OCI-LY7 (cell line): ENCODE data around the gene ATP1A2. TPM values are rescaled to one million over a fixed set of nuclear protein-coding genes. Genes with fewer than 3 reads are reported as not detected.

Experiments used
- BruUV-seq: library from RNA; stranded (reverse); fragments of 400-500 nt; replicated peaks from 2 replicates; lab custom pipeline; 2021; lab: Mats Ljungman, UMichigan
- CTCF ChIA-PET: fragments of 300-600 bp; sonication (Branson Sonifier 250); formaldehyde crosslinking; loops from one replicate; lab custom pipeline; 2022; ENCODE audit warnings: antibody characterized with exemption; ENCODE audit not compliant: unreplicated experiment; lab: Charles Lee
- POLR2A ChIA-PET: fragments of 300-600 bp; sonication (Branson Sonifier 250); formaldehyde crosslinking; loops from one replicate; lab custom pipeline; 2022; ENCODE audit warnings: antibody characterized with exemption; lab: Charles Lee
- DNase-seq: peaks from one replicate; pipeline ENCODE4 v3.0.0-alpha.2; 2015; ENCODE audit warnings: low spot score
- H2AFZ ChIP-seq: fragments of 200-600 bp; sonication (generic), shearing (Covaris generic); 2 replicates; pipeline ENCODE4 v1.6.1; 2014; ENCODE audit warnings: mild to moderate bottlenecking, antibody characterized with exemption, low read length, moderate library complexity
- H3K27ac ChIP-seq: fragments of 200-600 bp; sonication (generic); 2 replicates; pipeline ENCODE4 v1.5.1; 2014; ENCODE audit warnings: mixed run types, low read depth, mild to moderate bottlenecking, moderate library complexity, low read length, inconsistent platforms; ENCODE audit not compliant: poor library complexity, severe bottlenecking
- H3K36me3 ChIP-seq: fragments of 200-600 bp; sonication (generic); 2 replicates; pipeline ENCODE4 v1.6.1; 2014; ENCODE audit warnings: mild to moderate bottlenecking, antibody characterized with exemption, low read length, moderate library complexity, mixed read lengths; ENCODE audit not compliant: insufficient read depth
- H3K4me1 ChIP-seq: fragments of 200-600 bp; sonication (generic); 2 replicates; pipeline ENCODE4 v1.5.1; 2014; ENCODE audit warnings: mild to moderate bottlenecking, low read length; ENCODE audit not compliant: insufficient read depth, poor library complexity, severe bottlenecking
- H3K4me2 ChIP-seq: fragments of 200-600 bp; sonication (generic); 2 replicates; pipeline ENCODE4 v1.6.1; 2014; ENCODE audit warnings: mild to moderate bottlenecking, low read length
- H3K4me3 ChIP-seq: fragments of 200-600 bp; sonication (generic); 2 replicates; pipeline ENCODE4 v1.5.1; 2014; ENCODE audit warnings: mild to moderate bottlenecking, low read depth, low read length; ENCODE audit not compliant: poor library complexity, severe bottlenecking
- H3K79me2 ChIP-seq: fragments of 200-600 bp; sonication (generic); 2 replicates; pipeline ENCODE4 v1.6.1; 2016; ENCODE audit warnings: low read depth, mild to moderate bottlenecking, low read length, moderate library complexity, mixed read lengths; ENCODE audit not compliant: insufficient read depth
- H3K9me2 ChIP-seq: fragments of 200-600 bp; sonication (generic); 2 replicates; pipeline ENCODE4 v1.6.1; 2016; ENCODE audit warnings: mild to moderate bottlenecking, low read length, mixed read lengths; ENCODE audit not compliant: insufficient read depth
- H3K9me3 ChIP-seq: fragments of 200-600 bp; sonication (generic); 2 replicates; pipeline ENCODE4 v1.6.1; 2014; ENCODE audit warnings: mild to moderate bottlenecking, mixed run types, low read length, mixed read lengths
- H4K20me1 ChIP-seq: fragments of 200-600 bp; sonication (generic); 2 replicates; pipeline ENCODE4 v1.6.1; 2014; ENCODE audit warnings: mild to moderate bottlenecking, antibody characterized with exemption, low read length, moderate library complexity, mixed read lengths; ENCODE audit not compliant: insufficient read depth
- CTCF ChIP-seq: fragments of 200-600 bp; sonication (generic); conservative IDR thresholded peaks from 2 replicates; pipeline ENCODE4 v1.5.1; 2014; ENCODE audit warnings: mild to moderate bottlenecking, antibody characterized with exemption, low read length, moderate library complexity, mixed read lengths
- EZH2phosphoT487 ChIP-seq: fragments of 200-600 bp; sonication (generic); IDR thresholded peaks from 2 replicates; pipeline ENCODE4 v1.6.1; 2018; ENCODE audit warnings: low read depth, borderline replicate concordance, mild to moderate bottlenecking, mixed run types, antibody characterized with exemption, low read length, moderate library complexity, mixed read lengths
- intact Hi-C: fragments of 100-400 bp; cut with micrococcal nuclease; formaldehyde crosslinking; loops from one replicate; pipeline ENCODE4 v1.10.0; 2022; ENCODE audit not compliant: unreplicated experiment
- total RNA-seq, 2 experiments: library from RNA; depleted of rRNA in 1 of 2; stranded (reverse); fragments of >200 nt in 1 of 2; shearing (Covaris generic) in 1 of 2; gene quantifications; 2 replicates each; pipeline ENCODE4 v1.2.3, GENCODE V29; 2014 to 2022

ATP1A2 gene
- total RNA-seq, 2 experiments from 2014 or later, result not detected

GRCh38 chr1:160136121-160136925 is 20.8 kb downstream of the ATP1A2 start:
- ChIA-PET POLR2A (no interaction called here), CTCF (no interaction called here)
- no peak overlapping the region for H3K4me3 ChIP-seq
- H3K36me3 ChIP-seq, result no peaks in the 10 kb centered on the region
- H3K4me2 ChIP-seq, result no peak overlapping the region
- TF ChIP-seq EZH2phosphoT487 (no peak), CTCF (no peak)
- intact Hi-C loops, result no loop called here
- H3K4me1 ChIP-seq, result peaks cover 6% of the 10 kb centered on the region
- H4K20me1 ChIP-seq, result no peaks in the 10 kb centered on the region
- no peaks in the 10 kb centered on the region for H3K9me3 ChIP-seq
- DNase-seq, result no peak
- no TSS peak for BruUV-seq
- H3K79me2 ChIP-seq, result no peaks in the 10 kb centered on the region
- H3K27ac ChIP-seq, result no peak overlapping the region
- H3K9me2 ChIP-seq, result no peaks in the 10 kb centered on the region
- no peak overlapping the region for H2AFZ ChIP-seq

- CTCF ChIA-PET, result no interaction called here
- H3K4me1 ChIP-seq, result peaks cover 6% of the 10 kb centered on the region
- TF ChIP-seq CTCF, result no peak
- TF ChIP-seq EZH2phosphoT487, result no peak
- POLR2A ChIA-PET, result no interaction called here
- H3K4me2 ChIP-seq, result no peak overlapping the region
- H3K4me3 ChIP-seq, result no peak overlapping the region
- H3K27ac ChIP-seq, result no peak overlapping the region
- H4K20me1 ChIP-seq, result no peaks in the 10 kb centered on the region
- no peaks in the 10 kb centered on the region for H3K79me2 ChIP-seq
- H3K9me3 ChIP-seq, result no peaks in the 10 kb centered on the region
- no peaks in the 10 kb centered on the region for H3K9me2 ChIP-seq
- no peak overlapping the region for H2AFZ ChIP-seq
- DNase-seq, result no peak
- BruUV-seq, result no TSS peak
- no peaks in the 10 kb centered on the region for H3K36me3 ChIP-seq
- intact Hi-C loops, result no loop called here
Observed at GRCh38 chr1:160136926-160137200, 21.3 kb downstream of the ATP1A2 start.

- H2AFZ ChIP-seq, result no peak overlapping the region
- no peak overlapping the region for H3K27ac ChIP-seq
- no peaks in the 10 kb centered on the region for H4K20me1 ChIP-seq
- H3K4me3 ChIP-seq, result no peak overlapping the region
- intact Hi-C loops, result no loop called here
- no peaks in the 10 kb centered on the region for H3K79me2 ChIP-seq
- POLR2A ChIA-PET, result no interaction called here
- peaks cover 6% of the 10 kb centered on the region for H3K4me1 ChIP-seq
- no peak for DNase-seq
- CTCF ChIA-PET, result no interaction called here
- TF ChIP-seq EZH2phosphoT487, result no peak
- no peaks in the 10 kb centered on the region for H3K36me3 ChIP-seq
- no TSS peak for BruUV-seq
- no peaks in the 10 kb centered on the region for H3K9me2 ChIP-seq
- H3K4me2 ChIP-seq, result no peak overlapping the region
- H3K9me3 ChIP-seq, result no peaks in the 10 kb centered on the region
Observed at GRCh38 chr1:160137216-160137862, 21.8 kb downstream of the ATP1A2 start.
